HEK293 (cell line): ENCODE data around the gene KIAA0586.
A peak's percentile ranks its signal among the peaks of the same experiment; 100 is the strongest.

Source experiments
- CTCF ChIA-PET: fragments of 350-600 bp; formaldehyde crosslinking; extraction: SDS; loops from one replicate; lab custom pipeline; 2021; ENCODE audit warnings: antibody characterized with exemption; lab: Yijun Ruan, JAX
- POLR2A ChIA-PET: fragments of 300-600 bp; formaldehyde crosslinking; extraction: SDS; loops from one replicate; lab custom pipeline; 2020; ENCODE audit warnings: antibody characterized with exemption, inconsistent platforms; lab: Yijun Ruan, JAX
- H3K27ac ChIP-seq: fragments of 200-500 bp; sonication (Bioruptor generic); 2 replicates; pipeline ENCODE4 v1.5.1; 2014; ENCODE audit warnings: low read depth, low read length, control low read depth, inconsistent platforms; ENCODE audit errors: extremely low read depth
- H3K36me3 ChIP-seq, 2 experiments: fragments of 200-500 bp in 1 of 2; sonication (Bioruptor generic) in 1 of 2; 1 replicate in 1 of 2; 2 replicates in 1 of 2; pipeline ENCODE4 v1.5.1; 2014 to 2017; ENCODE audit warnings: inconsistent platforms in 2 of 2, low read length in 2 of 2; ENCODE audit not compliant: control insufficient read depth in 2 of 2, insufficient read depth in 1 of 2
- H3K4me1 ChIP-seq: fragments of 200-500 bp; sonication (Bioruptor generic); 2 replicates; pipeline ENCODE4 v1.5.1; 2014; ENCODE audit warnings: mild to moderate bottlenecking, low read length, inconsistent platforms; ENCODE audit not compliant: control insufficient read depth, insufficient read depth
- H3K4me3 ChIP-seq: 2 replicates; pipeline ENCODE4 v1.5.1; 2011; ENCODE audit warnings: low read depth, mild to moderate bottlenecking, control low read depth, low read length, moderate library complexity
- H3K9me3 ChIP-seq: fragments of 200-500 bp; sonication (Bioruptor generic); 2 replicates; pipeline ENCODE4 v1.5.1; 2014; ENCODE audit warnings: low read depth, low read length, inconsistent platforms; ENCODE audit not compliant: control insufficient read depth, insufficient read depth
- EGR2 ChIP-seq: fragments of 450-650 bp; formaldehyde crosslinking; IDR thresholded peaks from 2 replicates; pipeline ENCODE4 v1.5.1; 2016; ENCODE audit warnings: low read depth, missing biosample characterization, missing genetic modification characterization
- GFI1B ChIP-seq: fragments of 450-650 bp; formaldehyde crosslinking; IDR thresholded peaks from 2 replicates; pipeline ENCODE4 v1.5.1; 2016; ENCODE audit warnings: missing biosample characterization, missing genetic modification characterization
- GLIS1 ChIP-seq: fragments of 450-650 bp; formaldehyde crosslinking; IDR thresholded peaks from 2 replicates; pipeline ENCODE4 v1.5.1; 2016; ENCODE audit warnings: missing biosample characterization, missing genetic modification characterization
- OSR2 ChIP-seq: fragments of 450-650 bp; formaldehyde crosslinking; IDR thresholded peaks from 2 replicates; pipeline ENCODE4 v1.5.1; 2016; ENCODE audit warnings: missing biosample characterization, missing genetic modification characterization
- REPIN1 ChIP-seq: fragments of 450-650 bp; formaldehyde crosslinking; IDR thresholded peaks from 2 replicates; pipeline ENCODE4 v1.5.1; 2017; ENCODE audit warnings: missing biosample characterization, missing genetic modification characterization, low read depth
- SCRT2 ChIP-seq: fragments of 450-650 bp; formaldehyde crosslinking; IDR thresholded peaks from 2 replicates; pipeline ENCODE4 v1.5.1; 2016; ENCODE audit warnings: missing biosample characterization, missing genetic modification characterization
- SP3 ChIP-seq: fragments of 450-650 bp; formaldehyde crosslinking; IDR thresholded peaks from 2 replicates; pipeline ENCODE4 v1.5.1; 2016; ENCODE audit warnings: missing biosample characterization, missing genetic modification characterization
- SP7 ChIP-seq: fragments of 450-650 bp; formaldehyde crosslinking; IDR thresholded peaks from 2 replicates; pipeline ENCODE4 v1.5.1; 2016; ENCODE audit warnings: missing biosample characterization, missing genetic modification characterization
- TRIM28 ChIP-seq: IDR thresholded peaks from 2 replicates; pipeline ENCODE4 v1.6.1; 2011; ENCODE audit warnings: low read length, control low read depth, borderline replicate concordance
- YY1 ChIP-seq: fragments of 450-650 bp; formaldehyde crosslinking; IDR thresholded peaks from 2 replicates; pipeline ENCODE4 v1.5.1; 2018; ENCODE audit warnings: missing biosample characterization, missing genetic modification characterization
- ZBTB7A ChIP-seq: fragments of 450-650 bp; formaldehyde crosslinking; IDR thresholded peaks from 2 replicates; pipeline ENCODE4 v1.5.1; 2016; ENCODE audit warnings: low read depth, missing biosample characterization, missing genetic modification characterization
- ZNF146 ChIP-seq: fragments of 450-650 bp; formaldehyde crosslinking; IDR thresholded peaks from 2 replicates; pipeline ENCODE4 v1.5.1; 2016; ENCODE audit warnings: missing biosample characterization, missing genetic modification characterization
- ZNF155 ChIP-seq: fragments of 450-650 bp; formaldehyde crosslinking; IDR thresholded peaks from 2 replicates; pipeline ENCODE4 v1.5.1; 2016; ENCODE audit warnings: missing biosample characterization, missing genetic modification characterization
- ZNF2 ChIP-seq: fragments of 450-650 bp; formaldehyde crosslinking; IDR thresholded peaks from 2 replicates; pipeline ENCODE4 v1.5.1; 2016; ENCODE audit warnings: missing biosample characterization, missing genetic modification characterization
- ZNF202 ChIP-seq: fragments of 450-650 bp; formaldehyde crosslinking; IDR thresholded peaks from 2 replicates; pipeline ENCODE4 v1.5.1; 2016; ENCODE audit warnings: missing biosample characterization, missing genetic modification characterization, borderline replicate concordance
- ZNF23 ChIP-seq: fragments of 450-650 bp; formaldehyde crosslinking; IDR thresholded peaks from 2 replicates; pipeline ENCODE4 v1.5.1; 2016; ENCODE audit warnings: missing biosample characterization, missing genetic modification characterization, borderline replicate concordance
- ZNF24 ChIP-seq: fragments of 450-650 bp; formaldehyde crosslinking; IDR thresholded peaks from 2 replicates; pipeline ENCODE4 v1.5.1; 2016; ENCODE audit warnings: missing biosample characterization, missing genetic modification characterization
- ZNF266 ChIP-seq: fragments of 450-650 bp; formaldehyde crosslinking; IDR thresholded peaks from 2 replicates; pipeline ENCODE4 v1.5.1; 2016; ENCODE audit warnings: missing biosample characterization, missing genetic modification characterization, low read depth
- ZNF274 ChIP-seq, 2 experiments: fragments of 200-500 bp in 1 of 2; fragments of 450-650 bp in 1 of 2; sonication (Bioruptor generic) in 1 of 2; formaldehyde crosslinking in 1 of 2; IDR thresholded peaks; 2 replicates each; pipeline versions ENCODE4 v1.5.1 to v1.6.1; 2014 to 2016; ENCODE audit warnings: borderline replicate concordance in 1 of 2, inconsistent platforms in 1 of 2, low read length in 1 of 2, missing biosample characterization in 1 of 2, missing genetic modification characterization in 1 of 2
- ZNF335 ChIP-seq: fragments of 450-650 bp; formaldehyde crosslinking; conservative IDR thresholded peaks from 2 replicates; pipeline ENCODE4 v1.5.1; 2016; ENCODE audit warnings: missing biosample characterization, missing genetic modification characterization
- ZNF391 ChIP-seq: fragments of 450-650 bp; formaldehyde crosslinking; IDR thresholded peaks from 2 replicates; pipeline ENCODE4 v1.5.1; 2016; ENCODE audit warnings: low read depth, missing biosample characterization, missing genetic modification characterization, borderline replicate concordance
- ZNF473 ChIP-seq: fragments of 450-650 bp; formaldehyde crosslinking; IDR thresholded peaks from 2 replicates; pipeline ENCODE4 v1.5.1; 2017; ENCODE audit warnings: missing biosample characterization, missing genetic modification characterization
- ZNF561 ChIP-seq: fragments of 450-650 bp; IDR thresholded peaks from 2 replicates; pipeline ENCODE4 v1.5.1; 2018; ENCODE audit warnings: missing biosample characterization, missing genetic modification characterization, borderline replicate concordance
- ZNF626 ChIP-seq: fragments of 450-650 bp; sonication (Bioruptor Pico); formaldehyde crosslinking; IDR thresholded peaks from 2 replicates; pipeline ENCODE4 v1.5.1; 2018; ENCODE audit warnings: missing biosample characterization, missing genetic modification characterization, inconsistent platforms
- ZNF791 ChIP-seq: fragments of 450-650 bp; formaldehyde crosslinking; IDR thresholded peaks from 2 replicates; pipeline ENCODE4 v1.5.1; 2016; ENCODE audit warnings: missing biosample characterization, missing genetic modification characterization
- ZNF792 ChIP-seq: fragments of 450-650 bp; formaldehyde crosslinking; IDR thresholded peaks from 2 replicates; pipeline ENCODE4 v1.5.1; 2016; ENCODE audit warnings: missing biosample characterization, missing genetic modification characterization
- TF ChIP-seq, protein P1 (sequence below): fragments of 450-650 bp; formaldehyde crosslinking; IDR thresholded peaks from 2 replicates; pipeline ENCODE4 v1.5.1; 2016; ENCODE audit warnings: missing biosample characterization, missing genetic modification characterization, low read depth
- TF ChIP-seq, protein P2 (sequence below): fragments of 450-650 bp; formaldehyde crosslinking; conservative IDR thresholded peaks from 2 replicates; pipeline ENCODE4 v1.5.1; 2016; ENCODE audit warnings: low read depth, missing biosample characterization, missing genetic modification characterization
- TF ChIP-seq, protein P3 (sequence below): fragments of 450-650 bp; IDR thresholded peaks from 2 replicates; pipeline ENCODE4 v1.5.1; 2018; ENCODE audit warnings: missing biosample characterization, missing genetic modification characterization

Gene KIAA0586

DNA sequence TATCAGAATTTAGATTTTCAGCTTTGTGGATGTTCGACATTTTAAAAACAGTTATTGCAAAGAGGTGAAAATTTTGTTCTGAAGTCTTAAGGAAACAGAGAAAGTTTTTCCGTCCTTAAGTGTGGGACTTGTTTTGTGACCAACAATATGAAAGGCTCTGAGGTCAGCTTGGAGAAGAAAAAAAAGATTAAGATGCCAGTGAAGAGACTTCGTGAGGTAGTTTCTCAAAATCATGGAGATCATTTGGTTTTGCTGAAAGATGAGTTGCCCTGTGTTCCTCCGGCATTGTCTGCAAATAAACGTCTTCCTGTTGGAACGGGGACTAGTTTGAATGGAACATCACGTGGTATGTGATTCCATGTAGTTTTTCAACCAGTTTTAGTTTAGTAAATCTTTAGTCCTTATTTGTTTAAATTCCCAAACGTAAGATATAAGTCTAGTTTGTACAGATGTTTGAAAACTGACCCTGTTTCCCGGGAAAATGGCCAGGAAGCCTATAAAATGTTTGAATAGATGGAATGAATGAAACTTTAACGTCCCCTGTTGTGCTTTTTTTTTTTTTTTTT is 682 bp downstream of the KIAA0586 start (continued):
- TF ChIP-seq, protein P1, sequence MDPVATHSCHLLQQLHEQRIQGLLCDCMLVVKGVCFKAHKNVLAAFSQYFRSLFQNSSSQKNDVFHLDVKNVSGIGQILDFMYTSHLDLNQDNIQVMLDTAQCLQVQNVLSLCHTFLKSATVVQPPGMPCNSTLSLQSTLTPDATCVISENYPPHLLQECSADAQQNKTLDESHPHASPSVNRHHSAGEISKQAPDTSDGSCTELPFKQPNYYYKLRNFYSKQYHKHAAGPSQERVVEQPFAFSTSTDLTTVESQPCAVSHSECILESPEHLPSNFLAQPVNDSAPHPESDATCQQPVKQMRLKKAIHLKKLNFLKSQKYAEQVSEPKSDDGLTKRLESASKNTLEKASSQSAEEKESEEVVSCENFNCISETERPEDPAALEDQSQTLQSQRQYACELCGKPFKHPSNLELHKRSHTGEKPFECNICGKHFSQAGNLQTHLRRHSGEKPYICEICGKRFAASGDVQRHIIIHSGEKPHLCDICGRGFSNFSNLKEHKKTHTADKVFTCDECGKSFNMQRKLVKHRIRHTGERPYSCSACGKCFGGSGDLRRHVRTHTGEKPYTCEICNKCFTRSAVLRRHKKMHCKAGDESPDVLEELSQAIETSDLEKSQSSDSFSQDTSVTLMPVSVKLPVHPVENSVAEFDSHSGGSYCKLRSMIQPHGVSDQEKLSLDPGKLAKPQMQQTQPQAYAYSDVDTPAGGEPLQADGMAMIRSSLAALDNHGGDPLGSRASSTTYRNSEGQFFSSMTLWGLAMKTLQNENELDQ (tag by site-specific recombination) = no peak
- TF ChIP-seq ZNF2 (tag by site-specific recombination) (no peak), ZNF24 (tag by site-specific recombination) (0 out of 2 replicates have a peak, but pooled peaks have one; percentile 16), OSR2 (tag by site-specific recombination) (no peak), ZNF626 (tag by site-specific recombination) (no peak), YY1 (0 out of 2 replicates have a peak, but pooled peaks have one; percentile 9), ZNF561 (tag by site-specific recombination) (no peak), ZNF473 (tag by site-specific recombination) (no peak)
- TF ChIP-seq, protein P2, sequence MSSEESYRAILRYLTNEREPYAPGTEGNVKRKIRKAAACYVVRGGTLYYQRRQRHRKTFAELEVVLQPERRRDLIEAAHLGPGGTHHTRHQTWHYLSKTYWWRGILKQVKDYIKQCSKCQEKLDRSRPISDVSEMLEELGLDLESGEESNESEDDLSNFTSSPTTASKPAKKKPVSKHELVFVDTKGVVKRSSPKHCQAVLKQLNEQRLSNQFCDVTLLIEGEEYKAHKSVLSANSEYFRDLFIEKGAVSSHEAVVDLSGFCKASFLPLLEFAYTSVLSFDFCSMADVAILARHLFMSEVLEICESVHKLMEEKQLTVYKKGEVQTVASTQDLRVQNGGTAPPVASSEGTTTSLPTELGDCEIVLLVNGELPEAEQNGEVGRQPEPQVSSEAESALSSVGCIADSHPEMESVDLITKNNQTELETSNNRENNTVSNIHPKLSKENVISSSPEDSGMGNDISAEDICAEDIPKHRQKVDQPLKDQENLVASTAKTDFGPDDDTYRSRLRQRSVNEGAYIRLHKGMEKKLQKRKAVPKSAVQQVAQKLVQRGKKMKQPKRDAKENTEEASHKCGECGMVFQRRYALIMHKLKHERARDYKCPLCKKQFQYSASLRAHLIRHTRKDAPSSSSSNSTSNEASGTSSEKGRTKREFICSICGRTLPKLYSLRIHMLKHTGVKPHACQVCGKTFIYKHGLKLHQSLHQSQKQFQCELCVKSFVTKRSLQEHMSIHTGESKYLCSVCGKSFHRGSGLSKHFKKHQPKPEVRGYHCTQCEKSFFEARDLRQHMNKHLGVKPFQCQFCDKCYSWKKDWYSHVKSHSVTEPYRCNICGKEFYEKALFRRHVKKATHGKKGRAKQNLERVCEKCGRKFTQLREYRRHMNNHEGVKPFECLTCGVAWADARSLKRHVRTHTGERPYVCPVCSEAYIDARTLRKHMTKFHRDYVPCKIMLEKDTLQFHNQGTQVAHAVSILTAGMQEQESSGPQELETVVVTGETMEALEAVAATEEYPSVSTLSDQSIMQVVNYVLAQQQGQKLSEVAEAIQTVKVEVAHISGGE (tag by site-specific recombination) = peak; percentile 87

DNA sequence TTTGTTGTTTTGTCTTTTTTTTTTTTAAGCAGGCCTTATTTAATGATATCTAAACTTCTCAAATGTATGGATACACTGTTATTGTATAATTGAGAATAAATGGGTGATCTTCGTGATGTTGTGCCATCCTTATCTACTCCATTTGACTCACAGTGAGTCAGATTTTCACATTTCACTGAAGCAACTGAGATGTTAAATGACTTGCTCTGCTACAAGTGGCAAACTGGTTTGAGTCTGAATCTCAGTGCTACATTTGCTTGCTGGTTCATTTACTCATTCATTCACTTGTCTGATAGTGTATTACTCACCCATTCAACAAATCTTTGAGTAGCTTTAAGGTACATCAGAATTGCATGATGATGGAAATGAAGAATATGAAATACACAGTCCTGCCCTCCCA is 2.6 kb downstream of the KIAA0586 start:
- H3K4me1 ChIP-seq = no peaks in the 10 kb centered on the region
- H3K4me3 ChIP-seq = no peak overlapping the region
- POLR2A ChIA-PET = no interaction called here
- TF ChIP-seq GLIS1 (tag by site-specific recombination) (no peak), ZNF155 (no peak), ZNF274 (IDR thresholded peaks at IDR 0.05; ENCODE audit: low read length) (no peak), ZNF274 (tag by site-specific recombination; IDR thresholded peaks at IDR 0.05; ENCODE audit: borderline replicate concordance) (no peak), SCRT2 (peak; percentile 64), ZNF335 (tag by site-specific recombination) (0 out of 2 replicates have a peak, but pooled peaks have one; percentile 19), ZNF266 (no peak), ZNF202 (tag by site-specific recombination) (no peak), TRIM28 (no peak), ZNF23 (no peak), ZNF791 (tag by site-specific recombination) (no peak)
- no peak overlapping the region for H3K27ac ChIP-seq
- H3K36me3 ChIP-seq = peaks cover 29 to 34% of the 10 kb centered on the region in 2 experiments
- H3K9me3 ChIP-seq = no peaks in the 10 kb centered on the region
- CTCF ChIA-PET = interaction anchor here (0.5 kb wide), 1 partner anchor 1078 kb away, joined by 3 read pairs; no protein-coding TSS in a partner anchor

DNA sequence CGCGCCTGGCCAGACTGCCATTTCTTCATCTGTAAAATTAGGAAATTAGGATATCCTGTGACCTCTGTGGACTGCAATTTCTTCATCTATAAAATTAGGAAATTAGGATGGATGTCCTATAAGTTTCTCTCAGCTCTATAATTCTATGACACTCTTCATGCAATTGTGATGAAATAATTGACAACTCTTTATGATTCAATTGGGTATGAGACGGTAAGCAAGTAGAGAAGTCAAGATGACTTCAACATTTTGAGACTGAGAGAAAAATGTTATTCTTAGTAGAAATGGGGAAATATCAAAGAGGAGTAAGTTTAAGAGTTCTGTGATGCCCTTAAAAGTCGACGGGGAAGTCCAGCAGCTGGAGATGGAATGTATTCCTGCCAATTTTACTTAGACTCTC is 12.0 kb downstream of the KIAA0586 start:
- H3K4me1 ChIP-seq = no peaks in the 10 kb centered on the region
- no peak overlapping the region for H3K27ac ChIP-seq
- H3K9me3 ChIP-seq = no peaks in the 10 kb centered on the region
- ChIA-PET CTCF (no interaction called here), POLR2A (no interaction called here)
- no peak overlapping the region for H3K4me3 ChIP-seq
- peaks cover 38 to 44% of the 10 kb centered on the region in 2 experiments for H3K36me3 ChIP-seq
- TF ChIP-seq, protein P3, sequence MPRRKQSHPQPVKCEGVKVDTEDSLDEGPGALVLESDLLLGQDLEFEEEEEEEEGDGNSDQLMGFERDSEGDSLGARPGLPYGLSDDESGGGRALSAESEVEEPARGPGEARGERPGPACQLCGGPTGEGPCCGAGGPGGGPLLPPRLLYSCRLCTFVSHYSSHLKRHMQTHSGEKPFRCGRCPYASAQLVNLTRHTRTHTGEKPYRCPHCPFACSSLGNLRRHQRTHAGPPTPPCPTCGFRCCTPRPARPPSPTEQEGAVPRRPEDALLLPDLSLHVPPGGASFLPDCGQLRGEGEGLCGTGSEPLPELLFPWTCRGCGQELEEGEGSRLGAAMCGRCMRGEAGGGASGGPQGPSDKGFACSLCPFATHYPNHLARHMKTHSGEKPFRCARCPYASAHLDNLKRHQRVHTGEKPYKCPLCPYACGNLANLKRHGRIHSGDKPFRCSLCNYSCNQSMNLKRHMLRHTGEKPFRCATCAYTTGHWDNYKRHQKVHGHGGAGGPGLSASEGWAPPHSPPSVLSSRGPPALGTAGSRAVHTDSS (tag by site-specific recombination) = no peak
- TF ChIP-seq SP7 (tag by site-specific recombination) (no peak), ZNF792 (tag by site-specific recombination) (no peak), ZNF791 (tag by site-specific recombination) (no peak), GFI1B (tag by site-specific recombination) (no peak), SP3 (tag by site-specific recombination) (no peak), REPIN1 (tag by site-specific recombination) (no peak), ZNF391 (tag by site-specific recombination) (no peak), ZNF146 (tag by site-specific recombination) (no peak), ZBTB7A (tag by site-specific recombination) (no peak), EGR2 (tag by site-specific recombination) (no peak)
